GM23338 (cell line): ENCODE measurements around the gene GPX6.

Source experiments
- CTCF ChIP-seq, 2 experiments: fragments of 200-600 bp in 1 of 2; sonication (generic) in 1 of 2; conservative IDR thresholded peaks; 2 replicates each; pipeline versions ENCODE4 v1.5.1 to v1.6.1; 2016 to 2017; ENCODE audit warnings: antibody characterized with exemption in 2 of 2, low read depth in 2 of 2, mild to moderate bottlenecking in 2 of 2, moderate library complexity in 1 of 2
- EZH2 ChIP-seq: fragments of 200-600 bp; sonication (generic); IDR thresholded peaks from one replicate; pipeline ENCODE4 v1.8.0; 2017; ENCODE audit warnings: antibody characterized with exemption, mild to moderate bottlenecking, low read depth; ENCODE audit not compliant: unreplicated experiment
- EZH2phosphoT487 ChIP-seq: fragments of 200-600 bp; sonication (generic); IDR thresholded peaks from one replicate; pipeline ENCODE4 v1.8.1; 2018; ENCODE audit warnings: antibody characterized with exemption; ENCODE audit not compliant: unreplicated experiment
- POLR2AphosphoS5 ChIP-seq: IDR thresholded peaks from 2 replicates; pipeline ENCODE4 v1.6.1; 2016; ENCODE audit warnings: antibody characterized with exemption, low read depth
- ZNF462 ChIP-seq: fragments of 250-450 bp; sonication (Bioruptor Pico); IDR thresholded peaks from 2 replicates; pipeline ENCODE4 v1.5.0; 2020; ENCODE audit warnings: mild to moderate bottlenecking, moderate library complexity

- TF ChIP-seq CTCF (conservative IDR thresholded peaks at IDR 0.05; ENCODE audit: low read depth in 2 of 2) = no peak
- no peak for TF ChIP-seq POLR2AphosphoS5
- no peak for TF ChIP-seq EZH2
- TF ChIP-seq EZH2phosphoT487 = no peak
- no peak for TF ChIP-seq ZNF462 (CRISPR knock-in tag)
Measured at GRCh38 chr6:28553986-28554881, 38.6 kb upstream of the GPX6 start.
